ENCODE data around the gene ARSG. TPM values are rescaled to one million over a fixed set of nuclear protein-coding genes. Genes with fewer than 3 reads are reported as not detected.

Gene ARSG
- total and polyA plus RNA-seq, 10 of the 15 experiments (the other 5 are each of a cell fraction or from before 2014, with no cell fraction given): 2.9 to 13.5 (median 7.6) TPM

DNA sequence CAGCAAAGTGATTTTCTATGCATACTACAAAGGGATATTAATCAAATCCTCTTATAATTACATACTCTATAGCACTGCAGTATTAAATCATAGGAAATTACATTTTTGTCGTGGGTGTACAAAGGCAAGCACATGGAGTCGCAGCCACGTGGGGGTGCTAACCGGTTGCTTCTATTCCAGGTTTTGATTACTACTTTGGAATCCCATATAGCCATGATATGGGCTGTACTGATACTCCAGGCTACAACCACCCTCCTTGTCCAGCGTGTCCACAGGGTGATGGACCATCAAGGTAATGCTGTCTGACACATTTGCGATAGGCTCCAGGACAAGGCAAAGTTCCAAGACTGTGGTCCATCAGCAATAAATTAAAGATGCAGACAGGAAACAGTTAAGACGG, 60.1 kb downstream of the ARSG start:
- DNase-seq (ENCODE audit: low read depth, low spot score) (no peak), ATAC-seq (no peak), FAIRE-seq (no peak)
- H3K9ac ChIP-seq (ENCODE audit: control insufficient read depth, insufficient read depth, low read length): no peak overlapping the region
- no peaks in the 10 kb centered on the region for H4K20me1 ChIP-seq (ENCODE audit: control insufficient read depth, insufficient read depth)
- H3K9me3 ChIP-seq (replicated peaks; ENCODE audit: control insufficient read depth, insufficient read depth, low read length): no peaks in the 10 kb centered on the region; the same call in 2 of the 3 replicates
- 91% methylated on average over 7 of the region's 7 CpGs for WGBS (ENCODE audit: insufficient coverage, insufficient replicate concordance, low lambda C conversion rate, missing lambda C conversion rate)
- no peak overlapping the region for H3K27ac ChIP-seq (ENCODE audit: control insufficient read depth, insufficient read depth)
- no peak overlapping the region for H3K4me3 ChIP-seq
- ChIA-PET RAD21 (ENCODE audit: unreplicated experiment) (no interaction called here), SMC1A (ENCODE audit: uncharacterized antibody, unreplicated experiment) (no interaction called here), POLR2A (no interaction called here), CTCF (no interaction called here)
- H2AFZ ChIP-seq (ENCODE audit: control insufficient read depth, low read depth, low read length): no peak overlapping the region
- BruUV-seq (replicated peaks): no TSS peak
- no peak overlapping the region for H3K4me2 ChIP-seq (ENCODE audit: control insufficient read depth, insufficient read depth)
- H3K79me2 ChIP-seq (ENCODE audit: control insufficient read depth, insufficient read depth, low read length): no peaks in the 10 kb centered on the region
- H3K4me1 ChIP-seq (ENCODE audit: control insufficient read depth, insufficient read depth, low read length): peaks cover 14% of the 10 kb centered on the region
- intact Hi-C loops (cut with micrococcal nuclease; ENCODE audit: unreplicated experiment) (no loop called here), in situ Hi-C loops (cut with MboI) (no loop called here)
- H3K36me3 ChIP-seq (ENCODE audit: control insufficient read depth in 2 of 2, insufficient read depth in 2 of 2, low read length in 1 of 2): no peaks in the 10 kb centered on the region; a peak in 1 of 4 replicates
- H3K27me3 ChIP-seq (replicated peaks in 1 of 2; ENCODE audit: control insufficient read depth in 2 of 2, insufficient read depth in 2 of 2, low read length in 1 of 2): no peaks in the 10 kb centered on the region
- no peak for TF ChIP-seq HCFC1 (IDR thresholded peaks at IDR 0.05; ENCODE audit: low read length)
- TF ChIP-seq, protein P1, sequence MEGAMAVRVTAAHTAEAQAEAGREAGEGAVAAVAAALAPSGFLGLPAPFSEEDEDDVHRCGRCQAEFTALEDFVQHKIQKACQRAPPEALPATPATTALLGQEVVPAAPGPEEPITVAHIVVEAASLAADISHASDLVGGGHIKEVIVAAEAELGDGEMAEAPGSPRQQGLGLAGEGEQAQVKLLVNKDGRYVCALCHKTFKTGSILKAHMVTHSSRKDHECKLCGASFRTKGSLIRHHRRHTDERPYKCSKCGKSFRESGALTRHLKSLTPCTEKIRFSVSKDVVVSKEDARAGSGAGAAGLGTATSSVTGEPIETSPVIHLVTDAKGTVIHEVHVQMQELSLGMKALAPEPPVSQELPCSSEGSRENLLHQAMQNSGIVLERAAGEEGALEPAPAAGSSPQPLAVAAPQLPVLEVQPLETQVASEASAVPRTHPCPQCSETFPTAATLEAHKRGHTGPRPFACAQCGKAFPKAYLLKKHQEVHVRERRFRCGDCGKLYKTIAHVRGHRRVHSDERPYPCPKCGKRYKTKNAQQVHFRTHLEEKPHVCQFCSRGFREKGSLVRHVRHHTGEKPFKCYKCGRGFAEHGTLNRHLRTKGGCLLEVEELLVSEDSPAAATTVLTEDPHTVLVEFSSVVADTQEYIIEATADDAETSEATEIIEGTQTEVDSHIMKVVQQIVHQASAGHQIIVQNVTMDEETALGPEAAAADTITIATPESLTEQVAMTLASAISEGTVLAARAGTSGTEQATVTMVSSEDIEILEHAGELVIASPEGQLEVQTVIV (IDR thresholded peaks at IDR 0.05; ENCODE audit: borderline replicate concordance, partially characterized antibody): no peak
- TF ChIP-seq, protein P2, sequence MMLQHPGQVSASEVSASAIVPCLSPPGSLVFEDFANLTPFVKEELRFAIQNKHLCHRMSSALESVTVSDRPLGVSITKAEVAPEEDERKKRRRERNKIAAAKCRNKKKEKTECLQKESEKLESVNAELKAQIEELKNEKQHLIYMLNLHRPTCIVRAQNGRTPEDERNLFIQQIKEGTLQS (IDR thresholded peaks at IDR 0.05; ENCODE audit: borderline replicate concordance, extremely low read depth, low read depth, low read length): no peak
- TF ChIP-seq PML (IDR thresholded peaks at IDR 0.05; ENCODE audit: low read length): no peak
- TF ChIP-seq SRF (IDR thresholded peaks at IDR 0.05; ENCODE audit: low read depth in 2 of 2, low read length in 2 of 2): no peak
- no peak for TF ChIP-seq RELA (IDR thresholded peaks at IDR 0.05; ENCODE audit: borderline replicate concordance, partially characterized antibody)
- TF ChIP-seq, protein P3, sequence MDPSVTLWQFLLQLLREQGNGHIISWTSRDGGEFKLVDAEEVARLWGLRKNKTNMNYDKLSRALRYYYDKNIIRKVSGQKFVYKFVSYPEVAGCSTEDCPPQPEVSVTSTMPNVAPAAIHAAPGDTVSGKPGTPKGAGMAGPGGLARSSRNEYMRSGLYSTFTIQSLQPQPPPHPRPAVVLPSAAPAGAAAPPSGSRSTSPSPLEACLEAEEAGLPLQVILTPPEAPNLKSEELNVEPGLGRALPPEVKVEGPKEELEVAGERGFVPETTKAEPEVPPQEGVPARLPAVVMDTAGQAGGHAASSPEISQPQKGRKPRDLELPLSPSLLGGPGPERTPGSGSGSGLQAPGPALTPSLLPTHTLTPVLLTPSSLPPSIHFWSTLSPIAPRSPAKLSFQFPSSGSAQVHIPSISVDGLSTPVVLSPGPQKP (IDR thresholded peaks at IDR 0.05; ENCODE audit: low read depth, low read length): no peak
- TF ChIP-seq EZH2 (IDR thresholded peaks at IDR 0.05; ENCODE audit: borderline replicate concordance, control insufficient read depth, low read depth, low read length): no peak
- no peak for TF ChIP-seq NFIC (IDR thresholded peaks at IDR 0.05; ENCODE audit: low read depth, low read length)
- TF ChIP-seq, protein P4, sequence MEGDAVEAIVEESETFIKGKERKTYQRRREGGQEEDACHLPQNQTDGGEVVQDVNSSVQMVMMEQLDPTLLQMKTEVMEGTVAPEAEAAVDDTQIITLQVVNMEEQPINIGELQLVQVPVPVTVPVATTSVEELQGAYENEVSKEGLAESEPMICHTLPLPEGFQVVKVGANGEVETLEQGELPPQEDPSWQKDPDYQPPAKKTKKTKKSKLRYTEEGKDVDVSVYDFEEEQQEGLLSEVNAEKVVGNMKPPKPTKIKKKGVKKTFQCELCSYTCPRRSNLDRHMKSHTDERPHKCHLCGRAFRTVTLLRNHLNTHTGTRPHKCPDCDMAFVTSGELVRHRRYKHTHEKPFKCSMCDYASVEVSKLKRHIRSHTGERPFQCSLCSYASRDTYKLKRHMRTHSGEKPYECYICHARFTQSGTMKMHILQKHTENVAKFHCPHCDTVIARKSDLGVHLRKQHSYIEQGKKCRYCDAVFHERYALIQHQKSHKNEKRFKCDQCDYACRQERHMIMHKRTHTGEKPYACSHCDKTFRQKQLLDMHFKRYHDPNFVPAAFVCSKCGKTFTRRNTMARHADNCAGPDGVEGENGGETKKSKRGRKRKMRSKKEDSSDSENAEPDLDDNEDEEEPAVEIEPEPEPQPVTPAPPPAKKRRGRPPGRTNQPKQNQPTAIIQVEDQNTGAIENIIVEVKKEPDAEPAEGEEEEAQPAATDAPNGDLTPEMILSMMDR (IDR thresholded peaks at IDR 0.05 in 2 of 3, conservative IDR thresholded peaks at IDR 0.05 in 1 of 3; ENCODE audit: control insufficient read depth in 2 of 3, extremely low read depth in 1 of 3, insufficient read depth in 1 of 3, low read depth in 3 of 3, low read length in 3 of 3): no peak
- TF ChIP-seq CHD4 (IDR thresholded peaks at IDR 0.05): no peak
- no peak for TF ChIP-seq CBX3 (IDR thresholded peaks at IDR 0.05; ENCODE audit: borderline replicate concordance, low read depth)
- no peak for TF ChIP-seq RB1 (IDR thresholded peaks at IDR 0.05; ENCODE audit: borderline replicate concordance)
- TF ChIP-seq, protein P5, sequence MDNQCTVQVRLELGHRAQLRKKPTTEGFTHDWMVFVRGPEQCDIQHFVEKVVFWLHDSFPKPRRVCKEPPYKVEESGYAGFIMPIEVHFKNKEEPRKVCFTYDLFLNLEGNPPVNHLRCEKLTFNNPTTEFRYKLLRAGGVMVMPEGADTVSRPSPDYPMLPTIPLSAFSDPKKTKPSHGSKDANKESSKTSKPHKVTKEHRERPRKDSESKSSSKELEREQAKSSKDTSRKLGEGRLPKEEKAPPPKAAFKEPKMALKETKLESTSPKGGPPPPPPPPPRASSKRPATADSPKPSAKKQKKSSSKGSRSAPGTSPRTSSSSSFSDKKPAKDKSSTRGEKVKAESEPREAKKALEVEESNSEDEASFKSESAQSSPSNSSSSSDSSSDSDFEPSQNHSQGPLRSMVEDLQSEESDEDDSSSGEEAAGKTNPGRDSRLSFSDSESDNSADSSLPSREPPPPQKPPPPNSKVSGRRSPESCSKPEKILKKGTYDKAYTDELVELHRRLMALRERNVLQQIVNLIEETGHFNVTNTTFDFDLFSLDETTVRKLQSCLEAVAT (IDR thresholded peaks at IDR 0.05): no peak
- no peak for TF ChIP-seq RFX5 (IDR thresholded peaks at IDR 0.05; ENCODE audit: low read depth, low read length)
- no peak for TF ChIP-seq FOS (IDR thresholded peaks at IDR 0.05; ENCODE audit: borderline replicate concordance, extremely low read depth, insufficient read length)
- TF ChIP-seq MXI1 (IDR thresholded peaks at IDR 0.05; ENCODE audit: low read depth, low read length): no peak
- TF ChIP-seq POU2F2 (IDR thresholded peaks at IDR 0.05; ENCODE audit: borderline replicate concordance, low read depth, low read length): no peak
